Astrocyte (in vitro differentiated cells and primary cell): Measurements from ENCODE around the gene ADGRD2. TPM values are rescaled to one million over a fixed set of nuclear protein-coding genes. Genes with fewer than 3 reads are reported as not detected.

Experiments used
- DNase-seq: peaks from one replicate; pipeline ENCODE4 v3.0.0-alpha.2; 2010; ENCODE audit warnings: low read depth
- FAIRE-seq: peaks from 2 replicates; lab custom pipeline; 2011; peaks lifted over from hg19 to GRCh38; lab: Jason Lieb, UNC
- H2AFZ ChIP-seq: 2 replicates; pipeline ENCODE4 v1.6.0; 2012; ENCODE audit warnings: low read depth, low read length, inconsistent platforms
- H3K27ac ChIP-seq: 2 replicates; pipeline ENCODE4 v1.5.1; 2011; ENCODE audit warnings: low read depth, low read length, inconsistent platforms
- H3K27me3 ChIP-seq: 2 replicates; pipeline ENCODE4 v1.6.0; 2011; ENCODE audit warnings: low read length, inconsistent platforms; ENCODE audit not compliant: insufficient read depth
- H3K36me3 ChIP-seq: 2 replicates; pipeline ENCODE4 v1.5.1; 2011; ENCODE audit warnings: low read length, inconsistent platforms; ENCODE audit not compliant: insufficient read depth
- H3K4me1 ChIP-seq: 2 replicates; pipeline ENCODE4 v1.5.1; 2011; ENCODE audit warnings: low read length, inconsistent platforms; ENCODE audit not compliant: insufficient read depth
- H3K4me2 ChIP-seq: 2 replicates; pipeline ENCODE4 v1.6.0; 2012; ENCODE audit warnings: low read length, inconsistent platforms
- H3K4me3 ChIP-seq: 2 replicates; pipeline ENCODE4 v1.5.1; 2011; ENCODE audit warnings: low read depth, mild to moderate bottlenecking, low read length, inconsistent platforms; ENCODE audit not compliant: insufficient read depth
- H3K79me2 ChIP-seq: 2 replicates; pipeline ENCODE4 v1.6.0; 2012; ENCODE audit warnings: mild to moderate bottlenecking, low read length, inconsistent platforms; ENCODE audit not compliant: insufficient read depth
- H3K9ac ChIP-seq: 2 replicates; pipeline ENCODE4 v1.6.0; 2012; ENCODE audit warnings: mild to moderate bottlenecking, low read length, inconsistent platforms
- H3K9me3 ChIP-seq: 2 replicates; pipeline ENCODE4 v1.5.1; 2012; ENCODE audit warnings: low read depth, mild to moderate bottlenecking, low read length, inconsistent platforms; ENCODE audit not compliant: insufficient read depth
- H4K20me1 ChIP-seq: 2 replicates; pipeline ENCODE4 v1.6.0; 2012; ENCODE audit warnings: low read length, inconsistent platforms; ENCODE audit not compliant: insufficient read depth
- H3K27ac Mint-ChIP-seq: one replicate; pipeline ENCODE4 v1.8.0; 2021; ENCODE audit warnings: mild to moderate bottlenecking, mixed read lengths; ENCODE audit not compliant: unreplicated experiment
- H3K27me3 Mint-ChIP-seq: one replicate; pipeline ENCODE4 v1.8.0; 2021; ENCODE audit warnings: low read depth, mixed read lengths; ENCODE audit not compliant: unreplicated experiment
- H3K36me3 Mint-ChIP-seq: one replicate; pipeline ENCODE4 v1.8.0; 2021; ENCODE audit warnings: low read depth, mixed read lengths; ENCODE audit not compliant: unreplicated experiment
- H3K4me1 Mint-ChIP-seq: one replicate; pipeline ENCODE4 v1.8.0; 2021; ENCODE audit warnings: low read depth, mixed read lengths; ENCODE audit not compliant: unreplicated experiment
- H3K4me3 Mint-ChIP-seq: one replicate; pipeline ENCODE4 v1.8.0; 2021; ENCODE audit warnings: mild to moderate bottlenecking, moderate library complexity, mixed read lengths; ENCODE audit not compliant: unreplicated experiment
- H3K9me3 Mint-ChIP-seq: one replicate; pipeline ENCODE4 v1.8.0; 2021; ENCODE audit warnings: mild to moderate bottlenecking, mixed read lengths; ENCODE audit not compliant: unreplicated experiment
- CTCF ChIP-seq: IDR thresholded peaks from 2 replicates; pipeline ENCODE4 v1.5.1; 2011; ENCODE audit warnings: low read depth, mild to moderate bottlenecking, inconsistent platforms, low read length, moderate library complexity; ENCODE audit not compliant: insufficient read depth
- EZH2 ChIP-seq: IDR thresholded peaks from 2 replicates; pipeline ENCODE4 v1.6.1; 2012; ENCODE audit warnings: mild to moderate bottlenecking, low read length, inconsistent platforms; ENCODE audit not compliant: insufficient read depth
- total RNA-seq: library from RNA; stranded (reverse); gene quantifications from 2 replicates; pipeline ENCODE4 v1.2.1, GENCODE V29; 2021

The ADGRD2 gene
- total RNA-seq, 1 donor from 2014 or later: not detected

- no peaks in the 10 kb centered on the region for H4K20me1 ChIP-seq
- Mint-ChIP-seq H3K27ac (no peak overlapping the region), H3K27me3 (no peaks in the 10 kb centered on the region), H3K4me3 (no peak overlapping the region), H3K9me3 (no peaks in the 10 kb centered on the region), H3K36me3 (peaks cover 17% of the 10 kb centered on the region), H3K4me1 (peaks cover 11% of the 10 kb centered on the region)
- no peak overlapping the region for H3K4me2 ChIP-seq
- H3K9ac ChIP-seq: no peak overlapping the region
- no peak for DNase-seq
- no peak overlapping the region for H3K4me3 ChIP-seq
- H3K27ac ChIP-seq: no peak overlapping the region
- peaks cover 8% of the 10 kb centered on the region for H3K4me1 ChIP-seq
- no peaks in the 10 kb centered on the region for H3K9me3 ChIP-seq
- no peak for FAIRE-seq
- no peak overlapping the region for H2AFZ ChIP-seq
- no peaks in the 10 kb centered on the region for H3K27me3 ChIP-seq
- no peaks in the 10 kb centered on the region for H3K79me2 ChIP-seq
- TF ChIP-seq EZH2 (no peak), CTCF (no peak)
- no peaks in the 10 kb centered on the region for H3K36me3 ChIP-seq
Measured at GRCh38 chr9:124526174-124526573, 75.9 kb downstream of the ADGRD2 start.

GRCh38 chr9:124527781-124528180 is 77.5 kb downstream of the ADGRD2 start:
- Mint-ChIP-seq H3K36me3 (peaks cover 16% of the 10 kb centered on the region), H3K27ac (peak overlapping the region; percentile 62)

More at GRCh38 chr9:124527781-124528180, 77.5 kb downstream of the ADGRD2 start:
- no peaks in the 10 kb centered on the region for H3K27me3 Mint-ChIP-seq
- no peak for FAIRE-seq
- no peaks in the 10 kb centered on the region for H4K20me1 ChIP-seq
- H3K27me3 ChIP-seq: no peaks in the 10 kb centered on the region
- no peak overlapping the region for H3K27ac ChIP-seq
- no peaks in the 10 kb centered on the region for H3K9me3 ChIP-seq
- H3K4me1 ChIP-seq: peaks cover 8% of the 10 kb centered on the region
- peak overlapping the region; percentile 18 for H3K4me2 ChIP-seq
- TF ChIP-seq CTCF (no peak), EZH2 (no peak)
- no peaks in the 10 kb centered on the region for H3K79me2 ChIP-seq
- peaks cover 3% of the 10 kb centered on the region for H3K9me3 Mint-ChIP-seq
- H3K36me3 ChIP-seq: no peaks in the 10 kb centered on the region
- peak overlapping the region; percentile 37 for H2AFZ ChIP-seq
- peaks cover 13% of the 10 kb centered on the region for H3K4me1 Mint-ChIP-seq
- DNase-seq: peak; percentile 56
- no peak overlapping the region for H3K9ac ChIP-seq
- H3K4me3 Mint-ChIP-seq: no peak overlapping the region
- no peak overlapping the region for H3K4me3 ChIP-seq

Other genes with a start within 250 kb of the ADGRD2 start
- gene NEK6, start 192.5 kb upstream of the ADGRD2 start, total RNA-seq: 55.7 and 76.8 TPM in 2 replicates
- gene PSMB7, start 35.0 kb upstream of the ADGRD2 start, total RNA-seq: 174 and 183 TPM in 2 replicates
- 0.26 TPM in 1 of 2 replicates, not detected in the other for gene NR5A1, start 56.9 kb downstream of the ADGRD2 start, total RNA-seq